T-helper 2 cell treated with Interferon-gamma antibody and Interleukin-4, amounts not matched to agents 100 ng/mL and 5 ng/mL, for 36 hours (primary cell): Measurements from ENCODE around the gene RTTN. TPM values are rescaled to one million over a fixed set of nuclear protein-coding genes. Genes with fewer than 3 reads are reported as not detected.

Experiments
- total RNA-seq: library from RNA; stranded (reverse); gene quantifications from 2 replicates; pipeline ENCODE4 v1.2.3, GENCODE V29; 2022

The RTTN gene
- total RNA-seq, 1 donor from 2014 or later, result 30.6 TPM

Other genes starting within 250 kb of the RTTN start
- 3.2 and 3.6 TPM in 2 replicates for gene SOCS6, start 83.4 kb upstream of the RTTN start, total RNA-seq